Activated CD4-positive, alpha-beta T cell treated with anti-CD3 and anti-CD28 coated beads, Interleukin-2, Interleukin-4, amounts not matched to agents 100 ng/mL and 50 ng/mL, durations not matched to agents 16 hours and 8 hours (primary cell): ENCODE measurements around the gene CDH2.

Experiments used
- DNase-seq: peaks from one replicate; pipeline ENCODE4 v3.0.0-alpha.2; 2020; ENCODE audit warnings: low spot score

CDH2 gene

GRCh38 chr18:27995770-27996502 lies 181.0 kb downstream of the CDH2 start:
- DNase-seq: no peak

GRCh38 chr18:27994571-27994970 lies 182.4 kb downstream of the CDH2 start:
- no peak for DNase-seq

GRCh38 chr18:27991391-27991790 lies 185.5 kb downstream of the CDH2 start:
- DNase-seq: no peak

GRCh38 chr18:27985832-27986231 lies 191.1 kb downstream of the CDH2 start:
- no peak for DNase-seq

GRCh38 chr18:27983780-27984179 lies 193.2 kb downstream of the CDH2 start:
- DNase-seq: no peak

GRCh38 chr18:27976806-27977408 lies 200.0 kb downstream of the CDH2 start:
- no peak for DNase-seq

- DNase-seq: no peak
Observed at GRCh38 chr18:27970321-27970720, 206.6 kb downstream of the CDH2 start.

GRCh38 chr18:27969206-27969605 lies 207.7 kb downstream of the CDH2 start:
- no peak for DNase-seq

- DNase-seq: no peak
Observed at GRCh38 chr18:27967913-27968824, 208.8 kb downstream of the CDH2 start.

- DNase-seq: no peak
Observed at GRCh38 chr18:27966881-27967280, 210.0 kb downstream of the CDH2 start.

GRCh38 chr18:27964811-27965210 lies 212.1 kb downstream of the CDH2 start:
- DNase-seq: no peak

- DNase-seq: no peak
Observed at GRCh38 chr18:27959101-27959500, 217.8 kb downstream of the CDH2 start.

- no peak for DNase-seq
Observed at GRCh38 chr18:27956001-27956640, 220.8 kb downstream of the CDH2 start.

- DNase-seq: no peak
Observed at GRCh38 chr18:27954226-27954625, 222.7 kb downstream of the CDH2 start.

- DNase-seq: no peak
Observed at GRCh38 chr18:27952741-27953140, 224.2 kb downstream of the CDH2 start.

GRCh38 chr18:27950648-27951228 lies 226.2 kb downstream of the CDH2 start:
- DNase-seq: no peak

- no peak for DNase-seq
Observed at GRCh38 chr18:27948986-27949385, 227.9 kb downstream of the CDH2 start.

- DNase-seq: no peak
Observed at GRCh38 chr18:27942706-27943105, 234.2 kb downstream of the CDH2 start.

- no peak for DNase-seq
Observed at GRCh38 chr18:27931535-27931934, 245.4 kb downstream of the CDH2 start.

- DNase-seq: no peak
Observed at GRCh38 chr18:27922780-27923179, 254.2 kb downstream of the CDH2 start.

GRCh38 chr18:27921904-27922751 lies 254.8 kb downstream of the CDH2 start:
- DNase-seq: no peak
